ENCODE data around the gene CUL1. TPM values are rescaled to one million over a fixed set of nuclear protein-coding genes. Genes with fewer than 3 reads are reported as not detected.

CUL1 gene
- total RNA-seq, 1 experiment from 2014 or later: 72.3 TPM

DNA sequence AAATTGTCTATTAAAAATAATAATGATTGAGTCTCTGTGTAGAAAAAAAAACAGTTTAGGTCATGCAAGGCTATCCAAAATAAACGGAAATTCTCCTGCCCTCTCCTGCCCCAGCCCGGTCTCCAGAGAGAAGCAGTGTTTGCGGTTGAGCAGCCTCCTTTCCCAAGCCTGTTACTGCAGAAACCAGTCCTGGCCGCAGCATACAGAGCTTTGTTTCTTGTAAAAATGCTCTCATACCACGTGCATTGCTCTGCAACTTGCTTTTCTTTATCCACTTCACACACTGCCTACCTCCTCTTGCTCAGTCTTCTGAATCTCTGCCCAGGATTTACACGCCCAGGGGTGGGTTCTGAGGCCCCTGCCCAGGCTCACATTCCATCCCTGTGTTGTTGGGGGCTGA is 34.4 kb upstream of the CUL1 start:
- Histone ChIP-seq H3K79me2 (ENCODE audit: insufficient read depth, low read length) (no peaks in the 10 kb centered on the region), H3K23me2 (ENCODE audit: insufficient read length, low read depth, low read length, poor library complexity, severe bottlenecking) (no peaks in the 10 kb centered on the region), H2AK5ac (ENCODE audit: insufficient read length, low read length) (no peak overlapping the region), H2BK120ac (ENCODE audit: low read depth, low read length, poor library complexity, severe bottlenecking) (no peak overlapping the region), H3K9me3 (ENCODE audit: control insufficient read depth, low read depth, low read length) (no peaks in the 10 kb centered on the region), H4K5ac (ENCODE audit: insufficient read length, low read depth, low read length) (no peak overlapping the region), H3K4me1 (ENCODE audit: insufficient read depth, low read length) (no peaks in the 10 kb centered on the region), H4K8ac (replicated peaks; ENCODE audit: insufficient read length, low read depth, low read length) (no peak overlapping the region), H3K4me2 (ENCODE audit: insufficient read depth, insufficient read length, low read length) (no peak overlapping the region), H3K18ac (ENCODE audit: insufficient read length, low read depth, low read length) (no peak overlapping the region), H3K79me1 (ENCODE audit: insufficient read depth, low read depth, low read length, poor library complexity, severe bottlenecking) (no peaks in the 10 kb centered on the region), H4K91ac (ENCODE audit: insufficient read length, low read depth, low read length) (no peak overlapping the region), H3K14ac (ENCODE audit: insufficient read depth, low read length) (0 out of 2 replicates have a peak overlapping the region, but pooled peaks have one; percentile 56), H2BK15ac (ENCODE audit: low read depth, low read length) (no peak overlapping the region), H2BK20ac (ENCODE audit: low read depth, low read length, poor library complexity, severe bottlenecking) (no peak overlapping the region), H4K20me1 (ENCODE audit: control insufficient read depth, insufficient read depth, insufficient read length) (no peaks in the 10 kb centered on the region), H3K23ac (ENCODE audit: insufficient read length, low read depth, low read length) (no peak overlapping the region), H2BK5ac (ENCODE audit: insufficient read length, low read length) (no peak overlapping the region), H3K4ac (ENCODE audit: low read depth, low read length) (no peak overlapping the region), H2AFZ (ENCODE audit: low read length) (peak overlapping the region; percentile 45), H3K27me3 (ENCODE audit: insufficient read depth, low read length) (no peaks in the 10 kb centered on the region), H3T11ph (ENCODE audit: low read length) (no peak overlapping the region), H3K56ac (ENCODE audit: insufficient read length, low read depth, low read length) (no peak overlapping the region), H3K27ac (ENCODE audit: insufficient read length, low read depth, low read length) (no peak overlapping the region), H2BK12ac (ENCODE audit: insufficient read length, low read depth, low read length) (no peak overlapping the region), H3K9ac (ENCODE audit: extremely low read depth, insufficient read length, low read length) (no peak overlapping the region)
- Mint-ChIP-seq H3K4me1 (peaks cover 0 to 2% of the 10 kb centered on the region in 2 experiments; a peak in 1 of 4 replicates), H3K9me3 (no peaks in the 10 kb centered on the region), H3K27ac (no peak overlapping the region), H3K36me3 (ENCODE audit: insufficient read depth in 1 of 3, low read depth in 3 of 3) (no peaks in the 10 kb centered on the region), H3K4me3 (no peak overlapping the region), H3K27me3 (ENCODE audit: low read depth) (no peaks in the 10 kb centered on the region)
- WGBS (ENCODE audit: extremely low coverage, insufficient read length, low lambda C conversion rate): no CpG with 5 or more reads among the region's 6 CpGs
- no peak for DNase-seq
- TF ChIP-seq, protein P1, sequence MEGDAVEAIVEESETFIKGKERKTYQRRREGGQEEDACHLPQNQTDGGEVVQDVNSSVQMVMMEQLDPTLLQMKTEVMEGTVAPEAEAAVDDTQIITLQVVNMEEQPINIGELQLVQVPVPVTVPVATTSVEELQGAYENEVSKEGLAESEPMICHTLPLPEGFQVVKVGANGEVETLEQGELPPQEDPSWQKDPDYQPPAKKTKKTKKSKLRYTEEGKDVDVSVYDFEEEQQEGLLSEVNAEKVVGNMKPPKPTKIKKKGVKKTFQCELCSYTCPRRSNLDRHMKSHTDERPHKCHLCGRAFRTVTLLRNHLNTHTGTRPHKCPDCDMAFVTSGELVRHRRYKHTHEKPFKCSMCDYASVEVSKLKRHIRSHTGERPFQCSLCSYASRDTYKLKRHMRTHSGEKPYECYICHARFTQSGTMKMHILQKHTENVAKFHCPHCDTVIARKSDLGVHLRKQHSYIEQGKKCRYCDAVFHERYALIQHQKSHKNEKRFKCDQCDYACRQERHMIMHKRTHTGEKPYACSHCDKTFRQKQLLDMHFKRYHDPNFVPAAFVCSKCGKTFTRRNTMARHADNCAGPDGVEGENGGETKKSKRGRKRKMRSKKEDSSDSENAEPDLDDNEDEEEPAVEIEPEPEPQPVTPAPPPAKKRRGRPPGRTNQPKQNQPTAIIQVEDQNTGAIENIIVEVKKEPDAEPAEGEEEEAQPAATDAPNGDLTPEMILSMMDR (conservative IDR thresholded peaks at IDR 0.05): no peak
